Ishikawa (cell line): ENCODE results near the gene VEGFC.

Experiments
- EP300 ChIP-seq: IDR thresholded peaks from 2 replicates; pipeline ENCODE4 v1.6.1; 2012; ENCODE audit warnings: borderline replicate concordance
- FOXM1 ChIP-seq: IDR thresholded peaks from 2 replicates; pipeline ENCODE4 v1.6.1; 2012; ENCODE audit warnings: low read depth, borderline replicate concordance
- RAD21 ChIP-seq: IDR thresholded peaks from 2 replicates; pipeline ENCODE4 v1.6.1; 2012; ENCODE audit warnings: low read depth
- YY1 ChIP-seq: IDR thresholded peaks from 2 replicates; pipeline ENCODE4 v1.6.1; 2012; ENCODE audit warnings: low read depth

- TF ChIP-seq FOXM1 (no peak), RAD21 (no peak), YY1 (no peak), EP300 (no peak)
Observed at GRCh38 chr4:176775338-176775737, 17.4 kb downstream of the VEGFC start.
